Progenitor cell of endocrine pancreas (in vitro differentiated cells): ENCODE measurements around the gene RAB3C. TPM values are rescaled to one million over a fixed set of nuclear protein-coding genes. Genes with fewer than 3 reads are reported as not detected.
"Not testable (repeated sequence)": the region's sequence is repeated elsewhere in the genome, so short reads cannot be mapped to it uniquely, and the experiment has no call there.

ENCODE experiments used
- DNase-seq: peaks from one replicate; pipeline ENCODE4 v3.0.0; 2021; ENCODE audit warnings: low spot score; ENCODE audit not compliant: unreplicated experiment
- H3K27ac Mint-ChIP-seq: 2 replicates; pipeline ENCODE4 v1.8.0; 2021; ENCODE audit warnings: mild to moderate bottlenecking, moderate library complexity, mixed read lengths
- H3K27me3 Mint-ChIP-seq: 2 replicates; pipeline ENCODE4 v1.8.0; 2021; ENCODE audit warnings: mixed read lengths
- H3K36me3 Mint-ChIP-seq: 2 replicates; pipeline ENCODE4 v1.8.0; 2022; ENCODE audit warnings: mixed read lengths; ENCODE audit not compliant: insufficient read depth
- H3K4me1 Mint-ChIP-seq: 2 replicates; pipeline ENCODE4 v1.8.0; 2021; ENCODE audit warnings: low read depth, mixed read lengths
- H3K4me3 Mint-ChIP-seq: 2 replicates; pipeline ENCODE4 v1.8.0; 2021; ENCODE audit warnings: low read depth, mild to moderate bottlenecking, moderate library complexity, mixed read lengths
- H3K9me3 Mint-ChIP-seq: 2 replicates; pipeline ENCODE4 v1.8.0; 2021; ENCODE audit warnings: low read depth, mixed read lengths
- long read RNA-seq: library from polyadenylated mRNA; unstranded; transcript quantifications from one replicate; pipeline ENCODE4 v2.0.0, GENCODE V29; 2020
- total RNA-seq: library from RNA; stranded (reverse); gene quantifications from 2 replicates; pipeline ENCODE4 v1.2.1, GENCODE V29; 2021
- TF ChIP-seq, protein P1 (sequence below): fragments of 200-600 bp; sonication (generic); IDR thresholded peaks from one replicate; pipeline ENCODE4 v1.5.0; 2021; ENCODE audit warnings: antibody characterized with exemption, mild to moderate bottlenecking; ENCODE audit not compliant: unreplicated experiment

Gene RAB3C, protein sequence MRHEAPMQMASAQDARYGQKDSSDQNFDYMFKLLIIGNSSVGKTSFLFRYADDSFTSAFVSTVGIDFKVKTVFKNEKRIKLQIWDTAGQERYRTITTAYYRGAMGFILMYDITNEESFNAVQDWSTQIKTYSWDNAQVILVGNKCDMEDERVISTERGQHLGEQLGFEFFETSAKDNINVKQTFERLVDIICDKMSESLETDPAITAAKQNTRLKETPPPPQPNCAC
- total RNA-seq, result 18.9 and 25.2 TPM in 2 replicates
- long read RNA-seq, full-length matches to known transcripts, result 8 of 23 reads
- long read RNA-seq, partial matches to known transcripts, result 1 of 23 reads
- long read RNA-seq, other reads (novel, unspliced or antisense), result 14 of 23 reads

GRCh38 chr5:58582803-58583491, at the start of gene RAB3C:
Gene RAB3C (plus strand): TSS chr5:58583075. CDS start chr5:58583209, 134 bp downstream.
- peak within 1 kb of the TSS; percentile 88 for H3K27ac Mint-ChIP-seq
- peak within 1 kb of the TSS; percentile 89 for H3K4me3 Mint-ChIP-seq
- peak; percentile 84 for DNase-seq
- no peaks in the 10 kb centered on the region for H3K9me3 Mint-ChIP-seq
- TF ChIP-seq, protein P1, sequence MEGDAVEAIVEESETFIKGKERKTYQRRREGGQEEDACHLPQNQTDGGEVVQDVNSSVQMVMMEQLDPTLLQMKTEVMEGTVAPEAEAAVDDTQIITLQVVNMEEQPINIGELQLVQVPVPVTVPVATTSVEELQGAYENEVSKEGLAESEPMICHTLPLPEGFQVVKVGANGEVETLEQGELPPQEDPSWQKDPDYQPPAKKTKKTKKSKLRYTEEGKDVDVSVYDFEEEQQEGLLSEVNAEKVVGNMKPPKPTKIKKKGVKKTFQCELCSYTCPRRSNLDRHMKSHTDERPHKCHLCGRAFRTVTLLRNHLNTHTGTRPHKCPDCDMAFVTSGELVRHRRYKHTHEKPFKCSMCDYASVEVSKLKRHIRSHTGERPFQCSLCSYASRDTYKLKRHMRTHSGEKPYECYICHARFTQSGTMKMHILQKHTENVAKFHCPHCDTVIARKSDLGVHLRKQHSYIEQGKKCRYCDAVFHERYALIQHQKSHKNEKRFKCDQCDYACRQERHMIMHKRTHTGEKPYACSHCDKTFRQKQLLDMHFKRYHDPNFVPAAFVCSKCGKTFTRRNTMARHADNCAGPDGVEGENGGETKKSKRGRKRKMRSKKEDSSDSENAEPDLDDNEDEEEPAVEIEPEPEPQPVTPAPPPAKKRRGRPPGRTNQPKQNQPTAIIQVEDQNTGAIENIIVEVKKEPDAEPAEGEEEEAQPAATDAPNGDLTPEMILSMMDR, result no peak
- H3K27me3 Mint-ChIP-seq, result peaks cover 7% of the 10 kb centered on the region
- H3K4me1 Mint-ChIP-seq, result peaks cover 14% of the 10 kb centered on the region
- H3K36me3 Mint-ChIP-seq, result no peaks in the 10 kb centered on the region

GRCh38 chr5:58541935-58542334, 40.9 kb upstream of the RAB3C start:
- not testable (repeated sequence) for H3K36me3 Mint-ChIP-seq, H3K27ac Mint-ChIP-seq, H3K9me3 Mint-ChIP-seq, H3K27me3 Mint-ChIP-seq, DNase-seq, H3K4me1 Mint-ChIP-seq, H3K4me3 Mint-ChIP-seq

GRCh38 chr5:58542709-58543108, 40.2 kb upstream of the RAB3C start:
- Mint-ChIP-seq H3K4me1 (peaks cover 1% of the 10 kb centered on the region), H3K27me3 (no peaks in the 10 kb centered on the region), H3K4me3 (no peak overlapping the region), H3K36me3 (no peaks in the 10 kb centered on the region), H3K27ac (no peak overlapping the region), H3K9me3 (peaks cover 9% of the 10 kb centered on the region)
- TF ChIP-seq, protein P1, result no peak
- no peak for DNase-seq

GRCh38 chr5:58543723-58544122, 39.2 kb upstream of the RAB3C start:
- no peak overlapping the region for H3K27ac Mint-ChIP-seq
- peaks cover 9% of the 10 kb centered on the region for H3K9me3 Mint-ChIP-seq
- H3K4me1 Mint-ChIP-seq, result peaks cover 1% of the 10 kb centered on the region
- no peak overlapping the region for H3K4me3 Mint-ChIP-seq
- no peak for DNase-seq
- TF ChIP-seq, protein P1, result no peak
- H3K36me3 Mint-ChIP-seq, result no peaks in the 10 kb centered on the region
- H3K27me3 Mint-ChIP-seq, result no peaks in the 10 kb centered on the region

DNA sequence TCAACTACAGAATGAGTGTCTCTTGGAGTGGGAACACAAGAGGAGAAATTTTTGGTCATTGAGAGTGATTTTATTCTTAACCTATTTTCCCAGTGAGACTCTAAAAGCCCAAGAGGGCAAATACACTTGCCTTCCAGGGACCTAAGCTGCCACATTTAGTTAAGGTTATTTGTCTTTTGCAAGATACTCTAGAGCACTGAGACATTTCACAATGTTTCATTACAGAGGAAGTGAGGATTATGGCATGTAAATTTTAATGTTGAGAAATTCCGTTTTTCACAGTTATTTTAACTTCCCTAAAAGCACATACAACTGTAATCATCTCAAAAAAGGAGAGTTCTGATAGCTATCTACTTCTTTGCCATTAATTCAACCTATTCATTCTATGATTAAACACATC, 38.7 kb upstream of the RAB3C start:
- H3K4me3 Mint-ChIP-seq, result no peak overlapping the region
- H3K4me1 Mint-ChIP-seq, result peaks cover 1% of the 10 kb centered on the region
- no peak for DNase-seq
- H3K27ac Mint-ChIP-seq, result no peak overlapping the region
- H3K36me3 Mint-ChIP-seq, result no peaks in the 10 kb centered on the region
- TF ChIP-seq, protein P1, result no peak
- peaks cover 7% of the 10 kb centered on the region for H3K9me3 Mint-ChIP-seq
- H3K27me3 Mint-ChIP-seq, result no peaks in the 10 kb centered on the region
